ENCODE measurements around the gene MGA.

The MGA gene
- total RNA-seq: 286 to 300 reads per million in 2 donors

GRCh38 chr15:41660235-41661077 is at the start of gene MGA:
Gene MGA (plus strand): TSS chr15:41660405.
- peak; percentile 77 for DNase-seq

DNA sequence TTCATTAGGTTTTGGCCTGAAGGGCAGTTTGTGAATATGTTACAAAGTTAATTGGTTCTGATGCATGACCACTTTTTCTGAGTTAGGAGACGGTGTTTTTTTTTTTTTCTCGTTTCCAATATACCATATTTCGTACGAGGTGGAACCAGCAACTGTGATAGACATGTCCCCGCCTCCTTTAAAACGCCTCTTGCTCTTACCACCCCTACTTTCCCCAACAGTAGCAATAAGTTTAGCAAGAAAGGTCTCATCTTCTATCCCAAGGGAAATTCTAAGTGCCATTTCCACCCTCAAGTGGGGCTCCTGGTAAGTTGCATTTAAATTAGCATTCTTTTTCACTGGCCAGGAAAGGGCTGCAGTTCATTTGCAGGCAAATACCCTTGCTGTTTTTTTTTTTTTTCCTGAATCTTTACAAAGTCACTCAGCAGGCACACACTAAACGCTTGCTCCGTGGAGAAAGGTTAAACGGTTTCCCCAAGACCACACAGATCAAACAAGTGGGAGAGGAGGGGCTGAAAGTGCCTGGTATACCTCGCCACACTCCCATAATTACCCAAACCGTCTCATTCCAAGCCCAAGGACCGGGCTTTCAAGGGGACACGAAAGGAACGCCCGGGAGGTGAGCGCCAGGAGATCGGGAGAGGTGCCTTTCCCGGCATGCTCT is 39.5 kb upstream of the MGA start:
- no peak for DNase-seq

GRCh38 chr15:41621200-41622193 is 38.7 kb upstream of the MGA start:
- DNase-seq: peak; percentile 58

- DNase-seq: no peak
Observed at GRCh38 chr15:41622901-41623300, 37.3 kb upstream of the MGA start.

GRCh38 chr15:41627203-41627602 is 33.0 kb upstream of the MGA start:
- DNase-seq: no peak

GRCh38 chr15:41629463-41629862 is 30.7 kb upstream of the MGA start:
- no peak for DNase-seq

- no peak for DNase-seq
Observed at GRCh38 chr15:41629883-41630282, 30.3 kb upstream of the MGA start.

DNA sequence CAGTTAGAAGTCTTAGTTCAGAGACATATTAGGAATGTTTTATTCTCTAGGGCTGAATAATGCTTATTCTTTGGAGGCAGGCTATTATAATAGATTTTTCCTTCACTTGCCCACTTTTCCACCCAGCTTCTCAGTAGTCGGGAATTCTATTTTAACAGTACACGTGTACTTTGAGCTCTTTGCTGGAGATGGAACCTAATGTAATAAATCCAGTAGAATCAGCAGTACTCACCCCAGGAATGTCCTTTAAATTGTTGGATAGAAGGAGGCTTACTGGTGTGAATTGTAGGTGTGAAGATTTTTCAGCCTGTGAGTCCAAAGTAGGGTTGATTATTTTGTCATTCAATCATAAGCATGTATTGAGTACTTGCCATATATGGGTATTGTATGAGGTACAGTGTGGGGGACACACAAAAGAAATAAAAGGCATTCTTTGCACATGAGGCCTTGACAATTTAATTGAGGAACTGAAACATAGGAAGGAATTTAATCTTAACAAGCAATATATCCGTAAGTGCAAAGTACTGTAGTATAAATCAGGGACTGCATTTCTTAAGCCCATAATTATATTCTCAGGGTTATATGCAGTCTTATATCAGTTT is 29.5 kb upstream of the MGA start:
- DNase-seq: no peak

DNA sequence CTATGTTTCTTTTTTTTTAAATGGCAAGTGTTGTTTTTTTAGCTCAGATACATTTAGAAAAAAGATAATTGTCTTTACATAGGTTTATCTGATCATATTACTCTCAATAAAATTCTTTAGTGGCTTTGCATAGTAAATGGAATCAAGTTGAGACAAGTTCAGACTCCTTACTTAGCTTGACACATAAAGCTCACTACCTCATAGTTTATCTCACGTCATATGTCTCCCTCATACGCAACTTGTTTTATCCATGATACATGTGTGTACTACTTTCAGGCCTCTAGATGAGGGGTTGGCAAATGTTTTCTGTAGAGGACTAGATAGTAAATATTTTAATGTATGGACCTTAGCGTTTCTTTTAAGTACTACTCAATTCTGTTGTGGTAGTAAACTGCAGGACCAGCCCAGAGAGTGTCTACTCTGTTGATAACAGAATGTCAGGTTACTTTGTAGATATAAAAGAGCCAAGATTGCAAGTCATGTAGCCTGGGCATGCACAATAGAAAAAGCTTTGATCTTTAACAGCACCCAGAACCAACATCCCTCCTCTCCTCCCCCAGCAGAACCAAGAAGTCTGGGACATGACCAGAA is 28.2 kb upstream of the MGA start:
- no peak for DNase-seq

DNA sequence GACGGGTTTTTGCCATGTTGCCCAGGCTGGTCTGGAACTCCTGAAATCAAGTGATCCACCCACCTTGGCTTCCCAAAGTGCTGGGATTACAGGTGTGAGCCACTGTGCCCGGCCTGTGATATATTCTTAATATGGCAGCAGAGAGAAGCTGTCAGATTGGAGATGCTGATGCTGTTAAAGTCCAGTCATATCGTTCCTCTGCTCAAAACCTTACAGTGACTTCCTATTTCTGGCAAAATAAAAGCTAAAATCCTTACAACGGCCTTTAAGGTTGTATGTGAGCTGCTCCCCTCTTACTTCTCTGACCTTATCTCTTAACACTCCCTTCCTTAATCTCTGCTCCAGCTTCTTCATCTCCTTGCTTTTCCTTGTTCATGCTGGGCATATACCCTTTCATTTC is 26.6 kb upstream of the MGA start:
- no peak for DNase-seq

- no peak for DNase-seq
Observed at GRCh38 chr15:41634072-41634626, 26.1 kb upstream of the MGA start.

- DNase-seq: no peak
Observed at GRCh38 chr15:41637086-41637485, 23.1 kb upstream of the MGA start.

- DNase-seq: no peak
Observed at GRCh38 chr15:41640985-41641384, 19.2 kb upstream of the MGA start.

DNA sequence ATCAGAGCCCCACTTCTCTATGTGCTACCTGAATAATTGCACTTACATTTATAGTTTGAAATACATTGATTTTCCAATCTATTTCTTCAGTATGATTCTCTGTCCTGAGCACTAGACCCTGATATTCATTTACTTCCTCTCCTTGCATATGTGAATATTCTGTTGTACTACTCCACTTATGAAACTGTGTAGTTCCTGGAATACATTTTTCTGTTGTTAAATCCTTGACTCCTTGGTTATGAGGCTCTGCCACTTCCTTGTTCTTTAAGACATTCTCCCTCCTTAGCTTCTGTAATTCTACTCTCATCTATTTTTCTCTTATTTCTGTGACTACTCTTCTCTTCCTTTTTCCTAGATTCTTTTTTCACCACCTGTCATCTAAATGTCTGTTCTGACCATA is 12.9 kb upstream of the MGA start:
- no peak for DNase-seq

DNA sequence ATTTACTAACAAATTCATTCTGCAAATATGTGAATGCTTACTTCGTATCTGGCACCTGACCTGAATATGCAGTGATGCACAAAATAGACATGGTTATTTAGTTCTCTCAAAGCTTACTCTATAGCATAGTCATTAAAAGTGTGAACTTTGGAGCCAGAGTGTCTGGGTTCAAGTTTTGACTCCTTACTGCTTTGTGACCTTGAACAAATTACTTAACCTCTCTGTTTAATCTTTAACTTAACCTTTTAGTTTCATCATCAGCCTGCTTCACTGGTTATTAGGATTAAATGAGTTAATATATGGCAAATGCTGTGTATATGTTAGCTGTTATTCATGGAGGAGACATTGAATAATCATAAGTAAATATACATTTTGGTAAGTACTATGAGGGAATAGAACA is 12.1 kb upstream of the MGA start:
- no peak for DNase-seq

- no peak for DNase-seq
Observed at GRCh38 chr15:41648770-41649169, 11.4 kb upstream of the MGA start.

- DNase-seq: no peak
Observed at GRCh38 chr15:41650806-41651205, 9.4 kb upstream of the MGA start.

- no peak for DNase-seq
Observed at GRCh38 chr15:41651373-41651772, 8.8 kb upstream of the MGA start.

GRCh38 chr15:41653760-41654159 is 6.4 kb upstream of the MGA start:
- DNase-seq: no peak

- DNase-seq: no peak
Observed at GRCh38 chr15:41655716-41656115, 4.5 kb upstream of the MGA start.

- DNase-seq: no peak
Observed at GRCh38 chr15:41656188-41656587, 4.0 kb upstream of the MGA start.

DNA sequence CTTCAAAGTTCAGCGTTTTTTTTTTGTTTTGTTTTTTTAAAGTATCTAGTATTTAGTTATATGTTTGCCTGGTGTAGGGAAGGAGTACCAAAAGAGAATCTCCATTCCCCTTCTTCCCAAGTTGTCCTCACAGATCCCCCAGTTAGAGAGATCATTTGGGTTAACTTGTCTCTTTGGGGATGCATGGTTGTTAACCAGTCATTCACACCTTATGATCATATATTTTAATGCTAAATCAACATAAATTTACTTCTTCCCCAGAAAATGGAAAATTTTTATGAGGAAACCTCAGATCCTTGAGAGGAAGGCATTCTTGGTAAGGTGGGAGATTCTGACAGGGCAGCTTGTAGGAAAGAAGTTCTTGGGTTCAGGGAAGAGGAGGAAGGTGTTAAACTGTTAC is 1.5 kb upstream of the MGA start:
- DNase-seq: no peak
